Smooth muscle cell (in vitro differentiated cells): Measurements from ENCODE around the gene EMP3. TPM values are rescaled to one million over a fixed set of nuclear protein-coding genes. Genes with fewer than 3 reads are reported as not detected.

Experiments used
- DNase-seq: peaks from one replicate; lab custom pipeline; 2025; ENCODE audit not compliant: unreplicated experiment; lab: John Stamatoyannopoulos, UW
- H2AFZ ChIP-seq: fragments of 200-600 bp; sonication (generic); 2 replicates; pipeline ENCODE4 v1.6.0; 2016; ENCODE audit warnings: antibody characterized with exemption, low read depth, mild to moderate bottlenecking
- H3F3A ChIP-seq: fragments of 200-600 bp; sonication (generic); 2 replicates; pipeline ENCODE4 v1.6.0; 2017; ENCODE audit warnings: antibody characterized with exemption, low read depth
- H3K27ac ChIP-seq: fragments of 200-600 bp; sonication (generic); 2 replicates; pipeline ENCODE4 v1.5.1; 2016; ENCODE audit warnings: low read depth, mild to moderate bottlenecking
- H3K27me3 ChIP-seq: fragments of 200-600 bp; sonication (generic); 2 replicates; pipeline ENCODE4 v1.6.1; 2016; ENCODE audit warnings: low read depth, mild to moderate bottlenecking
- H3K36me3 ChIP-seq: fragments of 200-600 bp; sonication (generic); 2 replicates; pipeline ENCODE4 v1.5.1; 2016; ENCODE audit warnings: low read depth
- H3K4me1 ChIP-seq: fragments of 200-600 bp; sonication (generic); 2 replicates; pipeline ENCODE4 v1.5.1; 2016; ENCODE audit warnings: low read depth
- H3K4me2 ChIP-seq: fragments of 200-600 bp; sonication (generic); 2 replicates; pipeline ENCODE4 v1.6.0; 2016; ENCODE audit warnings: mild to moderate bottlenecking
- H3K4me3 ChIP-seq: fragments of 200-600 bp; sonication (generic); 2 replicates; pipeline ENCODE4 v1.5.1; 2016; ENCODE audit warnings: mild to moderate bottlenecking
- H3K79me2 ChIP-seq: fragments of 200-600 bp; sonication (generic); 2 replicates; pipeline ENCODE4 v1.6.0; 2016; ENCODE audit warnings: low read depth, mild to moderate bottlenecking
- H3K9ac ChIP-seq: fragments of 200-600 bp; sonication (generic); 2 replicates; pipeline ENCODE4 v1.6.0; 2016; ENCODE audit warnings: low read depth
- H3K9me3 ChIP-seq: fragments of 200-600 bp; sonication (generic); replicated peaks from 2 replicates; pipeline ENCODE4 v1.5.1; 2016; ENCODE audit warnings: low read depth
- H4K20me1 ChIP-seq: fragments of 200-600 bp; sonication (generic); 2 replicates; pipeline ENCODE4 v1.6.0; 2016; ENCODE audit warnings: low read depth
- WGBS: methylation state at CpG from one replicate; pipeline ENCODE4 v1.1.7; 2016; ENCODE audit warnings: low lambda C conversion rate; 5-methylcytosine and 5-hydroxymethylcytosine counted together
- polyA plus RNA-seq: library from polyadenylated mRNA; unstranded; fragments of >200 nt; fragmentation: Nextera tagmentation; extraction: Ambion mirVana; gene quantifications from 2 replicates; pipeline ENCODE4 v1.2.1, GENCODE V29; 2016
- total RNA-seq: library from RNA; depleted of rRNA; stranded (reverse); fragments of >200 nt; gene quantifications from 2 replicates; pipeline ENCODE4 v1.2.3, GENCODE V29; 2014
- TF ChIP-seq, protein P1 (sequence below): fragments of 200-600 bp; sonication (generic); IDR thresholded peaks from 2 replicates; pipeline ENCODE4 v1.5.1; 2017; ENCODE audit warnings: borderline replicate concordance, mild to moderate bottlenecking, antibody characterized with exemption; ENCODE audit not compliant: insufficient read depth, poor library complexity, severe bottlenecking

EMP3 gene
- total and polyA plus RNA-seq, 2 experiments from 2014 or later: 95.2 to 458 TPM

DNA sequence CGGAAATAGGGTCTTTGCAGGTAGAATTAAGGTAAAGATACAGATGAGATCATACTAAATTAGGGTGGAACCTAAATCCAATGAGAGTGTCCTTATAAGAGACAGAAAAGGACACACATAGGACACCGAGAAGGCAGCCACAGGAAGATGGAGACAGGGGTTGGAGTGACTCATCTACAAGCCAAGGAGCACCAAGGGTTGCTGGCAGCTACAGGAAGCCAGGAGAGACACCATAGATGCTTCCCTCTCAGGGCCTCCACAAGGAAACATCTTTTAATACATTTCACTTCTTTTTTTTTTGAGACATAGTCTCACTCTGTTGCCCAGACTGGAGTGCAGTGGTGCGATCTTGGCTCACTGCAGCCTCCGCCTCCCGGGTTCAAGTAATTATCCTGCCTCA is 28.3 kb downstream of the EMP3 start:
- DNase-seq: no peak
- H3K9me3 ChIP-seq: no peaks in the 10 kb centered on the region
- no peaks in the 10 kb centered on the region for H3F3A ChIP-seq
- no peaks in the 10 kb centered on the region for H3K27me3 ChIP-seq
- H3K4me1 ChIP-seq: no peaks in the 10 kb centered on the region
- WGBS: 92% methylated on average over 5 of the region's 5 CpGs
- no peak overlapping the region for H3K9ac ChIP-seq
- no peaks in the 10 kb centered on the region for H3K79me2 ChIP-seq
- no peaks in the 10 kb centered on the region for H4K20me1 ChIP-seq
- H3K4me3 ChIP-seq: no peak overlapping the region
- H3K4me2 ChIP-seq: no peak overlapping the region
- TF ChIP-seq, protein P1, sequence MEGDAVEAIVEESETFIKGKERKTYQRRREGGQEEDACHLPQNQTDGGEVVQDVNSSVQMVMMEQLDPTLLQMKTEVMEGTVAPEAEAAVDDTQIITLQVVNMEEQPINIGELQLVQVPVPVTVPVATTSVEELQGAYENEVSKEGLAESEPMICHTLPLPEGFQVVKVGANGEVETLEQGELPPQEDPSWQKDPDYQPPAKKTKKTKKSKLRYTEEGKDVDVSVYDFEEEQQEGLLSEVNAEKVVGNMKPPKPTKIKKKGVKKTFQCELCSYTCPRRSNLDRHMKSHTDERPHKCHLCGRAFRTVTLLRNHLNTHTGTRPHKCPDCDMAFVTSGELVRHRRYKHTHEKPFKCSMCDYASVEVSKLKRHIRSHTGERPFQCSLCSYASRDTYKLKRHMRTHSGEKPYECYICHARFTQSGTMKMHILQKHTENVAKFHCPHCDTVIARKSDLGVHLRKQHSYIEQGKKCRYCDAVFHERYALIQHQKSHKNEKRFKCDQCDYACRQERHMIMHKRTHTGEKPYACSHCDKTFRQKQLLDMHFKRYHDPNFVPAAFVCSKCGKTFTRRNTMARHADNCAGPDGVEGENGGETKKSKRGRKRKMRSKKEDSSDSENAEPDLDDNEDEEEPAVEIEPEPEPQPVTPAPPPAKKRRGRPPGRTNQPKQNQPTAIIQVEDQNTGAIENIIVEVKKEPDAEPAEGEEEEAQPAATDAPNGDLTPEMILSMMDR: no peak
- H3K36me3 ChIP-seq: no peaks in the 10 kb centered on the region
- H2AFZ ChIP-seq: no peak overlapping the region
- H3K27ac ChIP-seq: no peak overlapping the region

DNA sequence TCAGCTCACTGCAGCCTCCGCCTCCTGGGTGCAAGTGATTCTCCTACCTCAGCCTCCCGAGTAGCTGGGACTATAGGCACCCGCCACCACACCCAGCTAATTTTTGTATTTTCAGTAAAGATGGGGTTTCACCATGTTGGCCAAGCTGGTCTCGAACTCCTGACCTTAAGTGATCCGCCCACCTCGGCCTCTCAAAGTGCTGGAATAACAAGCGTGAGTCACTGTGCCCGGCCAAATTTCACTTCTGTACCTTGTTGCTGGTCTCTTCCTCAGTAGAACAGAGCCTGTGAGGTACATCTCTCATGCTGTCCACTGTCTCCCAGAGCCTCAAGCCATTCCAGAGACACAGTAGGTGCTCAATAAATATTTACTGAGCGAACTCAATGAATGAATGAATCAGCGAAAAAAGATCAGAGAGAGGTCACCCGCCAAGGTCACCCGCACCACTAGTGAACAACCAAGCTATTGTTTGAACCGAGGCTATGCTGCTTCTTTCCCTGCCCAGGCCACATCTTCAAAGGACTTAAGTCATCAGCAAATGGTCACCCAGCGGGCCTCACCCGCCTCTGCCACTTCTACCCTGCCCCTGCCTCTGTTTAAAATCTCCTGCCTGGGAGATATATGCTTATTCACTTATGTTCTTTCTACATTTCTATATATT is 29.1 kb downstream of the EMP3 start:
- no peaks in the 10 kb centered on the region for H3K27me3 ChIP-seq
- no peaks in the 10 kb centered on the region for H3K79me2 ChIP-seq
- H3K36me3 ChIP-seq: no peaks in the 10 kb centered on the region
- no peaks in the 10 kb centered on the region for H4K20me1 ChIP-seq
- H3K4me2 ChIP-seq: no peak overlapping the region
- H3K4me1 ChIP-seq: no peaks in the 10 kb centered on the region
- TF ChIP-seq, protein P1: no peak
- H3K27ac ChIP-seq: no peak overlapping the region
- no peaks in the 10 kb centered on the region for H3F3A ChIP-seq
- H3K9ac ChIP-seq: no peak overlapping the region
- no peak overlapping the region for H3K4me3 ChIP-seq
- no peaks in the 10 kb centered on the region for H3K9me3 ChIP-seq
- DNase-seq: no peak
- 85% methylated on average over 15 of the region's 15 CpGs for WGBS
- H2AFZ ChIP-seq: no peak overlapping the region

DNA sequence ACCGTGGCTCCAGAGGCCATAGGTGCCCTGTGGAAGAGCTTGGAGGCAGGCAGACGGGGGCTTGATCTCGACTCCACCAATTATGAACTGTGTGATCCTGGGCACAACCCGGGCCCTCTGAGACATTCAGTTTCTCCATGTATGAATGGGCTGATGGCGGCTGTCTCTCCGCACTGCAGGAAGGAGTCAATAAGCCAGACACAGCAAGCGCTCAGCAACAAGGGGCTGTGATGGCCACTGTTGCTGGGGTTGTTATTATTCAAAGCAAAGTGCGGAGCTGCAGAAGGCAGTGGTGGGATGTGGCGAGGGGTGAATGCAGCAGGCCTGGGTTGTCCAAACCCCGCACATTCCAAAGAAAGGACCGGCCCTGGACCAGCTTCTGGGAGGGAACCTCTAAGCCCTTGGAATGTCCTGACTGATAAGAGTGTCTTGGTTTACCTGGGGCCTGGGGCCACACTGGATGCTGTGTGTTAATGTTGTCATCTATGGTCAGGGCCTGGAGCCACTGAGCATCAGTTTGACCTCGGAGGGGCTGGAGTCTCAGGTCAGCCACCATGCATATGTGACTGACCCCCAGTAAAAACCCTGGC is 30.1 kb downstream of the EMP3 start:
- Histone ChIP-seq H3F3A (no peaks in the 10 kb centered on the region), H4K20me1 (no peaks in the 10 kb centered on the region), H3K79me2 (no peaks in the 10 kb centered on the region), H3K9ac (no peak overlapping the region), H3K4me3 (no peak overlapping the region), H3K9me3 (no peaks in the 10 kb centered on the region), H2AFZ (no peak overlapping the region), H3K27ac (no peak overlapping the region), H3K4me1 (no peaks in the 10 kb centered on the region), H3K36me3 (no peaks in the 10 kb centered on the region), H3K4me2 (no peak overlapping the region), H3K27me3 (no peaks in the 10 kb centered on the region)
- TF ChIP-seq, protein P1: no peak
- WGBS: 82% methylated on average over 12 of the region's 12 CpGs
- no peak for DNase-seq

DNA sequence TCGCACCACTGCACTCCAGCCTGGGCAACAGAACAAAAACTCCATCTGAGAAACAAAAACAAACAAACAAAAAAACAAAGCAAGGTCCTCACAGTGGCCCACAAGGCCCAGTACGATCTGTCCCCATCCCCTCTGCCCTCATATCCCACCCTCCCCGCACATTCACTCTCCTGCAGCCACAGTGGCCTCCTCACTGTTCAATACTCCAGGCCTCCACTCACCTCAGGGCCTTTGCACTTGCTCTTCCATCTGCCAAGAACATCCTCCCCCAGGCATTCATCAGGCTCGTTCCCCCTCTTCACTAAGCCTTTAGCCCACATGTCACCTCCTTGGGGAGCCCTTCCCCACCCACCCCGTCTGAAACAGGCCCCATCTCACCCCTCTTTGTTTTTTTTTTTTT is 33.8 kb downstream of the EMP3 start:
- Histone ChIP-seq H3K79me2 (no peaks in the 10 kb centered on the region), H3K4me2 (no peak overlapping the region), H2AFZ (no peak overlapping the region), H3K4me3 (no peak overlapping the region), H3K9me3 (no peaks in the 10 kb centered on the region), H3K27me3 (no peaks in the 10 kb centered on the region), H4K20me1 (no peaks in the 10 kb centered on the region), H3F3A (no peaks in the 10 kb centered on the region), H3K9ac (no peak overlapping the region), H3K27ac (no peak overlapping the region), H3K4me1 (no peaks in the 10 kb centered on the region), H3K36me3 (no peaks in the 10 kb centered on the region)
- 97% methylated on average over 5 of the region's 5 CpGs for WGBS
- TF ChIP-seq, protein P1: no peak
- DNase-seq: no peak
